GM12801 (cell line): ENCODE data around the gene TEX19.

Experiments
- CTCF ChIP-seq: IDR thresholded peaks from one replicate; pipeline ENCODE4 v1.5.1; 2011; ENCODE audit warnings: control low read depth; ENCODE audit not compliant: insufficient read length; ENCODE audit errors: extremely low read depth

Gene TEX19

DNA sequence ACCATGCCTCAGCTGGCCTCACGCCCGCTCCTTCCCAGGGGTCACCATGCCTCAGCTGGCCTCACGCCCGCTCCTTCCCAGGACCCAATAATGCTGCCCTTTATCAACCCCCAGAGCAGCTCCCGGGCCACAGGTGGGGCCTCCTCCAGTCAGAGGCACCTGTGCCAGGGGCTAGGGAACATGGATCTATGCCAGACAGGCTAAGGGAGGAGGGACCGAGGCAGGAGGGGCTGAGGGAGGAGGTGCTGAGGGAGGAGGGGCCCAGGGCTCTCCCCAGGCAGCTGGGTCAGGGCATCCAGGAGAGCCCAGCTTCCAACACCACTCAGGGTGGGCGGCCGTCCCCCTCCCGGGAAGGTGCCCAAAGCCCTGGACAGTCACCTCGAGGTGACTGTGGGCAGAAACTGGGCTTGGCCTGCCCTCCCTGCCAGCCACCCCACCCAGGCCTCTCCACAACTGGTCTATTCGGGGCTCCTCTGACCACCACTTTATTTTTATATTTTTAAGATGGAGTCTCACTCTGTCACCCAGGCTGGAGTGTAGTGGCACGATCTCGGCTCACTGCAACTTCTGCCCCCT lies 31.9 kb downstream of the TEX19 start:
- no peak for TF ChIP-seq CTCF

DNA sequence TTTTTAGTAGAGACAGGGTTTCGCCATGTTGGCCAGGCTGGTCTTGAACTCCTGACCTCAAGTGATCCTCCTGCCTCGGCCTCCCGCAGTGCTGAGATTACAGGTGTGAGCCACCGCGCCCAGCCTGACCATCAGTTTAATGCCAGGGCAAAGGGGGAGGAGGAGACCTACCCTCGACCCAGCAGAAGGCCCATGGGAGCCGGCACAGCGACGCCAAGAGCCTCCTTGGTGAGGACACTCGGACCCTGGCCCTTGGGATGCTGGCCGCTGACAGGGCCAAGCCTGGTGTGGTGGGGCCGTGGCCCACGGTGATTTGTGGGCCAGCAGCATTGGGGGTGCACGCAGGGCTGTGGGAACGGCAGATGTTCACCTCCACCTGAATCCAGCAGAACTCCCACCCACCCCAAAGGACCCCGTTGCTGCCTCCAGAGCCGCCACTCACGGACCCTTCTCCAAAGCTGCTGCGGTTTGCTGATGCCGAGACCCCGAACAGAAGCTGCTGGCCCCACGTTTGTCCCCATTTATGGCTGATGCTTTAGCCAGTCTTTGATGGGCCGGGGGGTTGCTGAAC lies 32.5 kb downstream of the TEX19 start:
- no peak for TF ChIP-seq CTCF

- no peak for TF ChIP-seq CTCF
Observed at GRCh38 chr17:82392209-82392920, 33.3 kb downstream of the TEX19 start.

DNA sequence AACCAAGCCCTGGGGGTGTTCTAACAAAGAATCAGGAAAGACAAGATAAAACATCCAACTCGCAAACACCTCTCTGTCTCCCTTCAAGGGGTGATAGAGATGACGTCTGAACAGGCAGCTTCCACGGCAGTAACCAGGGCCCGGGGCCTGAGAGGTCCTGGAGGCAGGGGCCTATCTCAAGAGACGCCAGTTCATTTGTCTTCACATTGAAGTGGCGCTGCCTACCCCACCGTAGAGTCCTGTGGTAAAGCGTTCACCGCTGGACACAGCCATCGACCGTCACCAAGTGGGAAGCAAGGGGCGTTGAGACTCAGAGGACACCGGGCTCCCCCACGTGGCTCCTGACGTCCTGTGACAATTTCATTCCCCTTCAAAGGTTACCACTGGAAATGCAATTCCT lies 33.9 kb downstream of the TEX19 start:
- no peak for TF ChIP-seq CTCF

DNA sequence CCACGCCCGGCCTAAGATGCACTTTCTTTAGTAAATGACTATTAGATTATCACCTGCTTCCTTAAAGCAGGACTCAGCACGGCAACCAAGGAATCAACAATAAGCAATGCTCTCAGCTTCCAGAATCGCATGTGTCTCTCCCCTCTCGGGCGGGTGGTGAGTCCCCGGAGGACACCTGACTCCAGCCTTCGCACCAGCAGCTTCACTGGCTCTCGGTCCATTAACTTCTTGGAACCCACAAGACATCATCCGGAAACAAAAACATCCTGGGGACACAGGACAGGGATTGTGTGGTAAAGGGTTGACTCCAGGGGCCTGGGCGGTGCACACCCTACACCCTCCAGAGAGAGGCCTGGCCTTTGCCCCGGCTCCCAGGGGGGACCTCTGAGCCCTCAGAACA lies 35.2 kb downstream of the TEX19 start:
- no peak for TF ChIP-seq CTCF

- TF ChIP-seq CTCF, result no peak
Observed at GRCh38 chr17:82396601-82397435, 37.8 kb downstream of the TEX19 start.
